ENCODE results near the gene APBA1.

Gene APBA1

GRCh38 chr9:69515810-69516209 lies 156.4 kb downstream of the APBA1 start:
- Histone ChIP-seq H3K9me3 (ENCODE audit: low read length) (peaks cover 4% of the 10 kb centered on the region), H3K4me1 (ENCODE audit: insufficient read depth, low read length) (peaks cover 9% of the 10 kb centered on the region), H3K36me3 (ENCODE audit: insufficient read depth, low read length) (no peaks in the 10 kb centered on the region), H2AFZ (ENCODE audit: low read depth, low read length) (no peak overlapping the region), H3K4me3 (ENCODE audit: low read length) (no peak overlapping the region), H3K27me3 (ENCODE audit: insufficient read depth, low read length) (no peaks in the 10 kb centered on the region)

GRCh38 chr9:69513141-69513820 lies 158.9 kb downstream of the APBA1 start:
- no peaks in the 10 kb centered on the region for H3K36me3 ChIP-seq (ENCODE audit: insufficient read depth, low read length)
- H3K27me3 ChIP-seq (ENCODE audit: insufficient read depth, low read length), result no peaks in the 10 kb centered on the region
- peaks cover 9% of the 10 kb centered on the region for H3K4me1 ChIP-seq (ENCODE audit: insufficient read depth, low read length)
- no peak overlapping the region for H2AFZ ChIP-seq (ENCODE audit: low read depth, low read length)
- H3K4me3 ChIP-seq (ENCODE audit: low read length), result no peak overlapping the region
- H3K9me3 ChIP-seq (ENCODE audit: low read length), result peaks cover 4% of the 10 kb centered on the region

DNA sequence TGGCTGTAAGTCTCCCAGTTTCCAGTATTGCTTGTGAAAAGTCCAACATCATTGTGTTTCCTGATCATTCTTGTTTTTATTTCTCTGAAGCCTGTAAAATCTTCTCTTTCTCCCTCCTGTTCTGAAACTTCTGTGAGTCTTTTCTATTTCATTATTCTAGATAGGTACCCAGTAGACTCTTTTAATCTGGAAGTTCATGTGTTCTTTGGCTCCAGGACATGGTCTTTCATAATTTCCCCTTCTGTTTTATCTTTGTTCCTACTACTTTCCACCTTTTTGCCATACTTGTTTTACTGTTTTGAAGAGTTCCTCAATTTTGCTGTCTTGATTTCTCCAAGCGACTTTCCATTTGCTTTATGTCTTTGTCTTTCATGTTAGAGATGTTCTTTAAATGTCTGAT lies 168.1 kb downstream of the APBA1 start:
- H3K4me3 ChIP-seq (ENCODE audit: low read length), result no peak overlapping the region

DNA sequence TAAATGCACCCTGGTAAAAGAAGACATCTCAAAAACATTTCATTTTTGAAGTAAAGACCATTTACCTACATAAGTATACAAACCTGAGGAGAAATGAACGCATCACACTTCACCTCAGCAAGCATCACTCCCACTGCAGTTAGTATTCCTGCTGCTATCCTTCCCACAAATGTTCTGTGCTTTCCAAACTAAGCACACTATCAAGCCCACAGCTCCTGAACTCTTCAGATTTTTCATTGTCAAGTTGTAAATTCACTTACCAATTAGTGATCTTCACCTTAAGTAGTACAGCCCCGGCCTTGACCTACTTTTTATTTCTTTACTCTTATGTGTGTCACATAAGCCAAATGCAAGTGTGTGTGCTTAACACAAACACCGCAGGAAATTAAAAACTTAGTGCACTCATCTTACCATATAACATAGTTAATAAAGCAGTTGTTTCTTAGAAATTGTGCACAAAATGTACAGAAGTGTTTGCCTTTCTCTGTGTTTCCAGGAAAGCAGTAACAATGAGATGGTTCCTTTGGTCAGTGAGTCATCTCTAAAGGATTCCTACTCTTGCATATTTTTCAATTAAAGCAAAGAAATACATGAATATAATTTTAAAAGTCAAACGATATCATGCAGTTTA lies 169.4 kb downstream of the APBA1 start:
- H3K27me3 ChIP-seq (ENCODE audit: insufficient read depth, low read length), result peaks cover 22% of the 10 kb centered on the region

More for the DNA sequence above, 168.1 kb downstream of the APBA1 start:
- H2AFZ ChIP-seq (ENCODE audit: low read depth, low read length), result no peak overlapping the region
- H3K4me1 ChIP-seq (ENCODE audit: insufficient read depth, low read length), result peaks cover 26% of the 10 kb centered on the region
- H3K36me3 ChIP-seq (ENCODE audit: insufficient read depth, low read length), result no peaks in the 10 kb centered on the region
- H3K9me3 ChIP-seq (ENCODE audit: low read length), result no peaks in the 10 kb centered on the region
- H3K27me3 ChIP-seq (ENCODE audit: insufficient read depth, low read length), result peaks cover 14% of the 10 kb centered on the region

DNA sequence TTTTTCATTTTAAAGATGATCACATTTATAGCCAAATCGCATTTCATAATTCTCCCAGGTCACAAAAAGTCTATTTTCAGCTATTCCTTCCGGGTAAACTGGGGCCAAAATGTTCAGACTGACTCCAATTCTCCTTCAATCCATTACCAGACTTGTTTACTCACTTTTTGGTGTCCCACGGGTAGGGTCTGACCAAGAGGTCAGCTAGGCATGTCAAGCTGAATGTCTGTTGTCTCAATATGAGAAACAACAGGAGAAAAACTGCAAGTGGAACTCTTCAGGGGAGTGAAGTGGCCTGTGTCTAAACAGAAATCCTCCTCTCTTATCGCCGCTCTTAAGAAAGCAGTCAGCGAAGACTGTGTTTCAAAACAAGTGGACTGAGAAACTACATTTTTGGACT lies 171.3 kb downstream of the APBA1 start:
- peaks cover 40% of the 10 kb centered on the region for H3K27me3 ChIP-seq (ENCODE audit: insufficient read depth, low read length)
- no peak overlapping the region for H3K4me3 ChIP-seq (ENCODE audit: low read length)
- H2AFZ ChIP-seq (ENCODE audit: low read depth, low read length), result no peak overlapping the region
- peaks cover 34% of the 10 kb centered on the region for H3K4me1 ChIP-seq (ENCODE audit: insufficient read depth, low read length)
- no peaks in the 10 kb centered on the region for H3K36me3 ChIP-seq (ENCODE audit: insufficient read depth, low read length)
- no peaks in the 10 kb centered on the region for H3K9me3 ChIP-seq (ENCODE audit: low read length)

More for the DNA sequence above, 169.4 kb downstream of the APBA1 start:
- Histone ChIP-seq H3K36me3 (ENCODE audit: insufficient read depth, low read length) (no peaks in the 10 kb centered on the region), H3K4me3 (ENCODE audit: low read length) (no peak overlapping the region), H3K9me3 (ENCODE audit: low read length) (no peaks in the 10 kb centered on the region), H3K4me1 (ENCODE audit: insufficient read depth, low read length) (peaks cover 34% of the 10 kb centered on the region), H2AFZ (ENCODE audit: low read depth, low read length) (no peak overlapping the region)

DNA sequence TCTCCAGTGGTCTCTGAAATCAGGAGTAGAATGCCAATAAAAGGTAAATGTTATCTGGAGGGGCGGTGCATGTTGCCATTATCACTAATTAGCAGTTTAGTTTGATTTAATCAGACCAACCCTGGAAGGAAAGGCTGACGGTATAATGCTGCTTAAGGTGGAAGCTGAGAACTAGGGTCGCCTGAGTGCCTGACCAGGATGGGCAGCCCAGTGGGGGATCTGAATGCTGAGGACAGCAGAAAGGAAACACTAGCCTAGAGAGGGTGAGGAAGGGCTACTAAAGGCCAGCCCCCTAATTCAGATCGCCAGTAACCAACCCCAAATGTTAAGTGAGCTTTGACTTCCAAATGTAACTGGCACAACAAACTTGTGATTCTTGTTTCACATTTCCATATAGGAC lies 172.2 kb downstream of the APBA1 start:
- H3K27me3 ChIP-seq (ENCODE audit: insufficient read depth, low read length), result peaks cover 49% of the 10 kb centered on the region
- H3K9me3 ChIP-seq (ENCODE audit: low read length), result no peaks in the 10 kb centered on the region
- no peaks in the 10 kb centered on the region for H3K36me3 ChIP-seq (ENCODE audit: insufficient read depth, low read length)
- no peak overlapping the region for H3K4me3 ChIP-seq (ENCODE audit: low read length)
- peaks cover 34% of the 10 kb centered on the region for H3K4me1 ChIP-seq (ENCODE audit: insufficient read depth, low read length)
- no peak overlapping the region for H2AFZ ChIP-seq (ENCODE audit: low read depth, low read length)

GRCh38 chr9:69499407-69499806 lies 172.8 kb downstream of the APBA1 start:
- Histone ChIP-seq H3K27me3 (ENCODE audit: insufficient read depth, low read length) (peaks cover 53% of the 10 kb centered on the region), H3K4me1 (ENCODE audit: insufficient read depth, low read length) (peaks cover 34% of the 10 kb centered on the region), H3K9me3 (ENCODE audit: low read length) (no peaks in the 10 kb centered on the region)

DNA sequence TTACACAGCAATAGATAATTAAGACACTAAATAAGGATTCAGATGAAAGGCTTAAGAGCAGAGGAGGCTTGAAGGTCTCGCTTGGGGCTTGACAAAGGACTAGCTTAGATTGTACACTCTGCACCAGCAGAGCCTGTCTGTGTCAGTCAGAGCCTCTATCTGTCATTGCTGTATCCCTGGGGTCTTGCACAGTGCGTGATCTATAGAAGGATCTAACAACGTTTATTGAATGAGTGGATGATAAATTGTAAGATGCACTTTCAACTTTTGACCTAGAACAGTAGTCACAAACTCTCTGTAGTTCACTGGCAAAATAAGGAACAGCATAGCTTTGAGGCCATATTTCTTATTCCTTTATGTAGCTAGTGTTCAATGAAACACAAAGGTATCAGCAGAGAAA lies 173.7 kb downstream of the APBA1 start:
- Histone ChIP-seq H2AFZ (ENCODE audit: low read depth, low read length) (no peak overlapping the region), H3K4me1 (ENCODE audit: insufficient read depth, low read length) (peaks cover 34% of the 10 kb centered on the region), H3K9me3 (ENCODE audit: low read length) (no peaks in the 10 kb centered on the region), H3K27me3 (ENCODE audit: insufficient read depth, low read length) (peaks cover 54% of the 10 kb centered on the region), H3K36me3 (ENCODE audit: insufficient read depth, low read length) (no peaks in the 10 kb centered on the region), H3K4me3 (ENCODE audit: low read length) (no peak overlapping the region)

More at GRCh38 chr9:69499407-69499806, 172.8 kb downstream of the APBA1 start:
- Histone ChIP-seq H3K4me3 (ENCODE audit: low read length) (no peak overlapping the region), H3K36me3 (ENCODE audit: insufficient read depth, low read length) (no peaks in the 10 kb centered on the region), H2AFZ (ENCODE audit: low read depth, low read length) (no peak overlapping the region)

- Histone ChIP-seq H2AFZ (ENCODE audit: low read depth, low read length) (no peak overlapping the region), H3K9me3 (ENCODE audit: low read length) (no peaks in the 10 kb centered on the region), H3K4me3 (ENCODE audit: low read length) (no peak overlapping the region), H3K4me1 (ENCODE audit: insufficient read depth, low read length) (peaks cover 32% of the 10 kb centered on the region), H3K27me3 (ENCODE audit: insufficient read depth, low read length) (peaks cover 54% of the 10 kb centered on the region), H3K36me3 (ENCODE audit: insufficient read depth, low read length) (no peaks in the 10 kb centered on the region)
These were observed 174.4 kb downstream of the APBA1 start for GRCh38 chr9:69497816-69498215.

- Histone ChIP-seq H3K4me1 (ENCODE audit: insufficient read depth, low read length) (peaks cover 28% of the 10 kb centered on the region), H3K4me3 (ENCODE audit: low read length) (no peak overlapping the region), H3K27me3 (ENCODE audit: insufficient read depth, low read length) (peaks cover 51% of the 10 kb centered on the region), H3K9me3 (ENCODE audit: low read length) (no peaks in the 10 kb centered on the region), H3K36me3 (ENCODE audit: insufficient read depth, low read length) (no peaks in the 10 kb centered on the region), H2AFZ (ENCODE audit: low read depth, low read length) (no peak overlapping the region)
These were observed 175.2 kb downstream of the APBA1 start for GRCh38 chr9:69496846-69497450.

- Histone ChIP-seq H3K36me3 (ENCODE audit: insufficient read depth, low read length) (no peaks in the 10 kb centered on the region), H3K27me3 (ENCODE audit: insufficient read depth, low read length) (peaks cover 42% of the 10 kb centered on the region), H3K4me1 (ENCODE audit: insufficient read depth, low read length) (peaks cover 20% of the 10 kb centered on the region), H3K4me3 (ENCODE audit: low read length) (no peak overlapping the region), H3K9me3 (ENCODE audit: low read length) (no peaks in the 10 kb centered on the region), H2AFZ (ENCODE audit: low read depth, low read length) (no peak overlapping the region)
These were observed 176.9 kb downstream of the APBA1 start for GRCh38 chr9:69495296-69495695.

DNA sequence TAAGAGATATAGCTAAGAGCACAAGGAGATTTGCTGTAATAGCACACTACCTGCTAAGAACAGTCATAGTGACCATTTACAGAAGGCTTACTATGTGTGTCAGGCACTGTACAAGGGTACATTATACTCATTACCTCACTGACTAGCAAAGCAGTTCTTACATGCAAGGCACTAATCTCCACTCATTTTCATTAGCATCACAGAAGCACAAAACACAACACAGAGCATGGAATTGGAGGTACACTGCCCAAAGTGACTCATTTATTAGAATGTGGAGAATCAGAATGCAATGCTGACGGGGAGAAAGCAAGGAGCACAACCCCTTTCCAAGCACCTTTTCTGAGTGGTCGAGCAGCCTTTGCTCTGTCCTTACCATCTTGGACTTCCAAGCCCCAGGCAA lies 177.4 kb downstream of the APBA1 start:
- H3K27me3 ChIP-seq (ENCODE audit: insufficient read depth, low read length), result peaks cover 42% of the 10 kb centered on the region
- peaks cover 15% of the 10 kb centered on the region for H3K4me1 ChIP-seq (ENCODE audit: insufficient read depth, low read length)
- H3K36me3 ChIP-seq (ENCODE audit: insufficient read depth, low read length), result no peaks in the 10 kb centered on the region
- H3K9me3 ChIP-seq (ENCODE audit: low read length), result no peaks in the 10 kb centered on the region
- no peak overlapping the region for H3K4me3 ChIP-seq (ENCODE audit: low read length)
- no peak overlapping the region for H2AFZ ChIP-seq (ENCODE audit: low read depth, low read length)

DNA sequence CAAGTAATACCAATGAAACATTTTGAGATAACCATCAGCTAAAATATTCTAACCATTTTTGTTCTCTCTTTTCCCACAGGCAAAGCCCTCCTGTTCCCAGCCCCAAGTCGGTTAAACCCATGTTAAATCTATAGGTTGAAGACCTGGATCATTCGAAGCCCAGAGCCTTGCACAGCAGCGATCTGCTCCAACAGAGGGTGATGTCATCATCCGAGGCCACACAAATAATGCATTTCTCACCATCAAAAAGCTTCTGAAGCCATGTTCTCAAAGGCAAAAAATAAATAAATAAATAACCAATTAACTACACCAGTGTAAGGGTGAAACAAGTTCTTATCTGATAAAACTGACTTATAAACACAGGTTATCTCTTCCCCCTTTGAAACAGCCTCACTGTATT lies 178.0 kb downstream of the APBA1 start:
- Histone ChIP-seq H3K4me1 (ENCODE audit: insufficient read depth, low read length) (peaks cover 9% of the 10 kb centered on the region), H3K9me3 (ENCODE audit: low read length) (no peaks in the 10 kb centered on the region), H3K36me3 (ENCODE audit: insufficient read depth, low read length) (no peaks in the 10 kb centered on the region), H3K4me3 (ENCODE audit: low read length) (no peak overlapping the region), H3K27me3 (ENCODE audit: insufficient read depth, low read length) (peaks cover 42% of the 10 kb centered on the region), H2AFZ (ENCODE audit: low read depth, low read length) (no peak overlapping the region)
